Retinal pigment epithelial cell (primary cell): ENCODE measurements around the gene TC2N.

Experiments used
- DNase-seq: peaks from one replicate; pipeline ENCODE4 v3.0.0-alpha.2; 2010; ENCODE audit warnings: low read depth
- H3K4me3 ChIP-seq: 2 replicates; pipeline ENCODE4 v1.5.1; 2011; ENCODE audit warnings: mild to moderate bottlenecking, low read length, control low read depth, moderate library complexity
- TF ChIP-seq, protein P1 (sequence below): conservative IDR thresholded peaks from 2 replicates; pipeline ENCODE4 v1.5.1; 2011; ENCODE audit warnings: low read depth, low read length, control low read depth, inconsistent platforms

TC2N gene

DNA sequence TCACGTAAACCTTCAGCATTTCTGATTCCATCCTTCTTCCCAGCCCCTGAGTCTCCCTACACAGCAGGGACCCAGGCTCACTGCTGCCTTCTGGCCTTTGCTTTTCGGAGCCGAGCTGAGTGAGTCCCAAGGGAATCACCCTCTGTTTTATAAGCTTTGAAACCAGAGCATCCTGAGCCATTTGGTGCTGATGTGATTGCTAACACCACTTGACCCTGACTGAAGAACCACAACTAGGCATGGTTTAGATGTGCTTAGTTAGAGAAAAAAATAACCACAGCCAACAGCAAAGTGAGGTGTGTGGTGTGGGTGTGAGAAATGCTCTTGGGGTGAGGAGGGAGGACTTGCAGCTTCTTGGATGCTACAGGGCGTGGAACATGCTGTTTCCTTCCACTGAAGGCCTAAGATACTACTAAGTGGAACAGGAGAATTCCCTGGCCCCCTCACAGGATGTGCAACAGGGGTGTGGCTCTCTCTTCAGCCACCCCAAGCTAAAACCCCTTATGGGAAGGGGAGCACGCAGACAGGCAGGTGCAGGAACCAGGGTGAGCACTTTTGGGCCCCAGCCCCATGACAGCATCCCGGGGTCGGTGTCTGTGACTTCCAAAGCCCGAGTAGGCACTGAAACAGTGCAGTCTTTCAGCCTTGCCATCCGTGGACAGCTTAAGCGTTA lies at the start of gene TC2N:
TC2N (minus strand) TSS at position 221 of the 673 bp plus-strand sequence. CDS start 53,767 bp downstream, outside the sequence.
- H3K4me3 ChIP-seq, result no peak within 1 kb of the TSS
- DNase-seq, result no peak
- TF ChIP-seq, protein P1, sequence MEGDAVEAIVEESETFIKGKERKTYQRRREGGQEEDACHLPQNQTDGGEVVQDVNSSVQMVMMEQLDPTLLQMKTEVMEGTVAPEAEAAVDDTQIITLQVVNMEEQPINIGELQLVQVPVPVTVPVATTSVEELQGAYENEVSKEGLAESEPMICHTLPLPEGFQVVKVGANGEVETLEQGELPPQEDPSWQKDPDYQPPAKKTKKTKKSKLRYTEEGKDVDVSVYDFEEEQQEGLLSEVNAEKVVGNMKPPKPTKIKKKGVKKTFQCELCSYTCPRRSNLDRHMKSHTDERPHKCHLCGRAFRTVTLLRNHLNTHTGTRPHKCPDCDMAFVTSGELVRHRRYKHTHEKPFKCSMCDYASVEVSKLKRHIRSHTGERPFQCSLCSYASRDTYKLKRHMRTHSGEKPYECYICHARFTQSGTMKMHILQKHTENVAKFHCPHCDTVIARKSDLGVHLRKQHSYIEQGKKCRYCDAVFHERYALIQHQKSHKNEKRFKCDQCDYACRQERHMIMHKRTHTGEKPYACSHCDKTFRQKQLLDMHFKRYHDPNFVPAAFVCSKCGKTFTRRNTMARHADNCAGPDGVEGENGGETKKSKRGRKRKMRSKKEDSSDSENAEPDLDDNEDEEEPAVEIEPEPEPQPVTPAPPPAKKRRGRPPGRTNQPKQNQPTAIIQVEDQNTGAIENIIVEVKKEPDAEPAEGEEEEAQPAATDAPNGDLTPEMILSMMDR, result no peak

DNA sequence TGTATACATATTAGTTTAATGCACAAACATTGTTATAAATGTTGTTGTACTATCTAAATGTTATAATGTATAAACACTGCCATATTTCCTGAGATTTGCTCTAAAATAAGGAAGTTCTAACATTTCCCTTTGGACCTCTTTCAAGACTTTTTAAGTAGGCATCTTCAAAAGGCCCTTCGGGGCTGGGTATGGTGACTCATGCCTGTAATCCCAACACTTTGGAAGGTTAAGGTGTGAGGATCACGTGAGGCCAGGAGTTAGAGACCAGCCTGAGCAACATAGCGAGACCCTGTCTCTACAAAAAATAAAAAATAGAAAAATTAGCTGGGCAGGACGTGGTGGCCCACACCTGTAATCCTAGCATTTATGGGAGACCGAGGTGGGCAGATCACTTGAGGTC lies 44.7 kb upstream of the TC2N start:
- TF ChIP-seq, protein P1, result no peak
- DNase-seq, result no peak

DNA sequence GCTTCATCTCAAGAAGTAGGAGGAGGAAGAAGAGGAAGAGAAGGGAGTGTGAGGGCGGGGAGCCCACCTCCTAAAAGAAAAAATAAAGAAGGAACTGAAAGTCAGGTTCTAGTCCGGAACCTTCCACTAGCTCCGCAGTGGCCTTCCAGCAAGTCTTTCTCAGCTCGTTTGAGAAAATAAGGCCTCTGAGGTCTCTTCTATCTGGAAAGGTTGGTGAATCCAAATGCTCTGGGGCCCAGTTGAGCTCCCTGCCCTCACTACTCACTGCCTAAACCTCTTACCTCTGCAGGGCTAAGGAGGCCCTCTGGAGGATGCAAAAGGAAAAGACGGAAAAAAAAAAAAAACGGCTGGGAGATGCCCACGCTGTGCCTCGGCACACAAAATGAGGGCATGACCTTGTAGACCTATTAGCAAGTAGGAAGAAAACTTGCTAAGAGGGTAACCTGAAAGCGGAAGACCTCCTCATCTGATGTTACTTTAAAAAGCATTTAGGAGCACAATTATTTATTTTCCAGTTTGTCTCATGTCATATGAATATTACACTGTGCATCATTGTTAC lies 44.2 kb upstream of the TC2N start:
- TF ChIP-seq, protein P1, result peak; percentile 66
- DNase-seq, result no peak
- H3K4me3 ChIP-seq, result no peak overlapping the region

More for the DNA sequence above, 44.7 kb upstream of the TC2N start:
- no peak overlapping the region for H3K4me3 ChIP-seq

DNA sequence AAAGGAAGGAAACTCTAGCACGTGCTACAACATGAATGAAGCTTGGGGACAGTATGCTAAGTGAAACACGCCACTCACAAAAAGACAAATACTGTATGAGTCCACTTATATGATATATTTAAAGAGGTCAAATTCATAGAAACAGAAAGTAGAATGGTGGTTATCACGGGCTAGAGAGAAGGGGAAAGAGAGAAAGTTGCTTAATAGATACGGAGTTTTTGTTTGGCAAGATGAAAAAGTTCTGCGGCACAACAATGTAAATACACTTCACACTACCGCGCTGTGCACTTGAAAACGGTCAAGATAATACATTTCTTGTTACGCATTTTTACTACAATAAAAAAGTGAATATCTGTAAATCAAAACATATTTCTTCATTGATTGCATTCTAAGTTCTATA lies 42.9 kb upstream of the TC2N start:
- DNase-seq, result no peak

DNA sequence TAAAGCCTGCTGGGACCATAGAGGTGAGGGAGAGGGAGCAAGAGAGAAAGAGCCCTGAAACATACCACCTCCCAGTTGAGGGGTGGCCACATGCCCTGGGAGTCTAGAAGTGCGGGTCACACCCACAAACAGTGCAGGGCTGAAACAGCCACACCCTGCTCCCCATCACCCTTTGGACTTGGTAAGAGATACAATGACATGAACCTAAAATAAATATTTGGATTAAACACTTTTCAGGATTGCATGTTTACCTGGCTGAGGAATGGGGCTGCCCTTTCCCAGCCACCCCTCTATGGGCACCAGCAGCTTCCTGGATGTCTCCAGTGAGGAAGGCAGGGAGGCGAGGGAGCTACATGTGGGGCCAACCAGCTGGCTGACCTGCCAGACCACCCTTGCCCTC lies 39.0 kb upstream of the TC2N start:
- DNase-seq, result no peak
- TF ChIP-seq, protein P1, result no peak
- no peak overlapping the region for H3K4me3 ChIP-seq

More for the DNA sequence above, 42.9 kb upstream of the TC2N start:
- TF ChIP-seq, protein P1, result no peak
- no peak overlapping the region for H3K4me3 ChIP-seq

DNA sequence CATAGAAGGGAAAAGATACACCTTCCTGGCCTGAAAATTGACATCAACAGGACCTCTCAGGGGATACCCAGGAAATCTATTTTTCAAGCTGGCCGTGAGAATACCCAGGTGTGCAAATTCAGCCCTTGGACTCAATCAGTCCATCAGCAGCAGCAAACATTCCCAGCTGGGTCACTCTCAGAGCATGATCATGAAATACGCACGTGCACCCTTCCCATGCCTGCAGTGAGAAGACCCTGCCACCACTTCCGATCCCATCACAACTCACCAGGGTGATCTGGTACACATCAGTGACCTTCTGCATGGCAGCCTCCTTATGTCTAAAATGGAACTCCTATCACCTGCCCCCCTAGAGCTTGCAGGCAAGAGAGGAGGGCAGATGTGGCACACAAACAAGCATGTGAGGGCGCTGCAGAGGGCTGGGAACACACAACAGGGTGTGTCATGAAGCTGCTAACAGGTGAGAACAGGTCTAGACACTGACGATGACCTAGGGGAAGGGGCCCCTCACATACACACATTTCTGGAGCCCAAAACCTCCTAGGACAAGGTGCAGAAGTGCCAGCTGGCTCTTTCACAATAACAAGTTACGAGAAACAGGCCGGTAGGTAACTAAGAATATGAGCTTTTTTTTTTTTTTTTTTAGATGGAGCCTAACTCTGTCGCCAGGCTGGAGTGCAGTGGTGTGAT lies 37.8 kb upstream of the TC2N start:
- TF ChIP-seq, protein P1, result no peak
- no peak for DNase-seq
- no peak overlapping the region for H3K4me3 ChIP-seq

DNA sequence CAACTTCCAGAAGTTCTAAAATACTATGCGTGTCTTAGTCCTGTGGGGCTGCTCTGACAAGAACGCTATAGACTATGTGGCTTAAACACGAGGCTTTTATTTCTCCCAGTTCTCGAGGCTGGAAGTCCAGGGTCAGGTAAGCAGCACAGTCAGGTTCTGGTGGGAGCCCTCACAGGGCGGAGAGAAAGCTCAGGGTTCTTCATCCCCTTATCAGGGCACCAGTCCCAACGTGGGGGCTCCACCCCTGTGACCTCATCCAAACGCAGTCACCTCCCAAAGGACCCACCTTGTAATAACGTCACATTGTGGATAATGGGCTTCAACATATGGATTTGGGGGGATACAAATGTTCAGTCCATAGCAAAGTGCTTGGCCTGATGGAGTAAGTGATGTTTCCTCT lies 37.1 kb upstream of the TC2N start:
- no peak overlapping the region for H3K4me3 ChIP-seq
- DNase-seq, result no peak
- TF ChIP-seq, protein P1, result no peak
